Astrocyte (in vitro differentiated cells and primary cell): ENCODE measurements around the gene MRTFA. TPM values are rescaled to one million over a fixed set of nuclear protein-coding genes. Genes with fewer than 3 reads are reported as not detected.
"Not testable (repeated sequence)": the region's sequence is repeated elsewhere in the genome, so short reads cannot be mapped to it uniquely, and the experiment has no call there.

Experiments
- DNase-seq: peaks from one replicate; pipeline ENCODE4 v3.0.0-alpha.2; 2010; ENCODE audit warnings: low read depth
- FAIRE-seq: peaks from 2 replicates; lab custom pipeline; 2011; peaks lifted over from hg19 to GRCh38; lab: Jason Lieb, UNC
- H2AFZ ChIP-seq: 2 replicates; pipeline ENCODE4 v1.6.0; 2012; ENCODE audit warnings: low read depth, low read length, inconsistent platforms
- H3K27ac ChIP-seq: 2 replicates; pipeline ENCODE4 v1.5.1; 2011; ENCODE audit warnings: low read depth, low read length, inconsistent platforms
- H3K27me3 ChIP-seq: 2 replicates; pipeline ENCODE4 v1.6.0; 2011; ENCODE audit warnings: low read length, inconsistent platforms; ENCODE audit not compliant: insufficient read depth
- H3K36me3 ChIP-seq: 2 replicates; pipeline ENCODE4 v1.5.1; 2011; ENCODE audit warnings: low read length, inconsistent platforms; ENCODE audit not compliant: insufficient read depth
- H3K4me1 ChIP-seq: 2 replicates; pipeline ENCODE4 v1.5.1; 2011; ENCODE audit warnings: low read length, inconsistent platforms; ENCODE audit not compliant: insufficient read depth
- H3K4me2 ChIP-seq: 2 replicates; pipeline ENCODE4 v1.6.0; 2012; ENCODE audit warnings: low read length, inconsistent platforms
- H3K4me3 ChIP-seq: 2 replicates; pipeline ENCODE4 v1.5.1; 2011; ENCODE audit warnings: low read depth, mild to moderate bottlenecking, low read length, inconsistent platforms; ENCODE audit not compliant: insufficient read depth
- H3K79me2 ChIP-seq: 2 replicates; pipeline ENCODE4 v1.6.0; 2012; ENCODE audit warnings: mild to moderate bottlenecking, low read length, inconsistent platforms; ENCODE audit not compliant: insufficient read depth
- H3K9ac ChIP-seq: 2 replicates; pipeline ENCODE4 v1.6.0; 2012; ENCODE audit warnings: mild to moderate bottlenecking, low read length, inconsistent platforms
- H3K9me3 ChIP-seq: 2 replicates; pipeline ENCODE4 v1.5.1; 2012; ENCODE audit warnings: low read depth, mild to moderate bottlenecking, low read length, inconsistent platforms; ENCODE audit not compliant: insufficient read depth
- H4K20me1 ChIP-seq: 2 replicates; pipeline ENCODE4 v1.6.0; 2012; ENCODE audit warnings: low read length, inconsistent platforms; ENCODE audit not compliant: insufficient read depth
- H3K27ac Mint-ChIP-seq: one replicate; pipeline ENCODE4 v1.8.0; 2021; ENCODE audit warnings: mild to moderate bottlenecking, mixed read lengths; ENCODE audit not compliant: unreplicated experiment
- H3K27me3 Mint-ChIP-seq: one replicate; pipeline ENCODE4 v1.8.0; 2021; ENCODE audit warnings: low read depth, mixed read lengths; ENCODE audit not compliant: unreplicated experiment
- H3K36me3 Mint-ChIP-seq: one replicate; pipeline ENCODE4 v1.8.0; 2021; ENCODE audit warnings: low read depth, mixed read lengths; ENCODE audit not compliant: unreplicated experiment
- H3K4me1 Mint-ChIP-seq: one replicate; pipeline ENCODE4 v1.8.0; 2021; ENCODE audit warnings: low read depth, mixed read lengths; ENCODE audit not compliant: unreplicated experiment
- H3K4me3 Mint-ChIP-seq: one replicate; pipeline ENCODE4 v1.8.0; 2021; ENCODE audit warnings: mild to moderate bottlenecking, moderate library complexity, mixed read lengths; ENCODE audit not compliant: unreplicated experiment
- H3K9me3 Mint-ChIP-seq: one replicate; pipeline ENCODE4 v1.8.0; 2021; ENCODE audit warnings: mild to moderate bottlenecking, mixed read lengths; ENCODE audit not compliant: unreplicated experiment
- EZH2 ChIP-seq: IDR thresholded peaks from 2 replicates; pipeline ENCODE4 v1.6.1; 2012; ENCODE audit warnings: mild to moderate bottlenecking, low read length, inconsistent platforms; ENCODE audit not compliant: insufficient read depth
- total RNA-seq: library from RNA; stranded (reverse); gene quantifications from 2 replicates; pipeline ENCODE4 v1.2.1, GENCODE V29; 2021
- TF ChIP-seq, protein P1 (sequence below): IDR thresholded peaks from 2 replicates; pipeline ENCODE4 v1.5.1; 2011; ENCODE audit warnings: low read depth, mild to moderate bottlenecking, inconsistent platforms, low read length, moderate library complexity; ENCODE audit not compliant: insufficient read depth

Gene MRTFA
- total RNA-seq, 1 donor from 2014 or later, result 74.3 TPM

DNA sequence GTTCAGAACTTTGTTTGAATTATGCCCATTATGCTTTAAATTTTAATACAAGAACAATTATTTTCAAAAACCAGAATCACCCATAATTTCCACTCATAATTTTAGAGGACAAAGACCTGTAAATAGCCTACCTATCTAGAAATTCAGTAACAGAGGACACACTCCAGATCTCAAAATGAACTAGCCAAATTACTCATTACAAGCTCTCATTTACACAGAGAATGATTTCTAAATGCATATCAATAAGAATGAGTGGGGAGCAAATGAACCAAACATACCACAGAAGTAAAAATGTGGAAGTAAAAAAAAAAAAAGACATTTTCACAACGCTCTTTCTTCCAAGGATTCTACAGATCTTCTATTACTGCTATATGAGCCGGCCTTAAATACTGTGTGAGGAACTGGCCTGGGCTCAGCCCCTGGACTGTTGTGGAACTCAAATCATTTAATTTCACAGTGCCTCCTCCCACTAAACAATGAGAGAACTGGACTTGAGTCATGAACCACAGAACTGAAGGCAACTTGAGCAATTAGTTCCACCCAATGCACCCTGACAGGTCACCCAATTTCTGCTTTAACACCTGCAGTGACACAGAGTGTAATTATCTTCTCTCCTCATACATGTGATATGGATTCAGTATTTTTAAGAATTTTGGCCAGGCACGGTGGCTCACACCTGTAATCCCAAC lies 8.0 kb downstream of the MRTFA start:
- TF ChIP-seq, protein P1, sequence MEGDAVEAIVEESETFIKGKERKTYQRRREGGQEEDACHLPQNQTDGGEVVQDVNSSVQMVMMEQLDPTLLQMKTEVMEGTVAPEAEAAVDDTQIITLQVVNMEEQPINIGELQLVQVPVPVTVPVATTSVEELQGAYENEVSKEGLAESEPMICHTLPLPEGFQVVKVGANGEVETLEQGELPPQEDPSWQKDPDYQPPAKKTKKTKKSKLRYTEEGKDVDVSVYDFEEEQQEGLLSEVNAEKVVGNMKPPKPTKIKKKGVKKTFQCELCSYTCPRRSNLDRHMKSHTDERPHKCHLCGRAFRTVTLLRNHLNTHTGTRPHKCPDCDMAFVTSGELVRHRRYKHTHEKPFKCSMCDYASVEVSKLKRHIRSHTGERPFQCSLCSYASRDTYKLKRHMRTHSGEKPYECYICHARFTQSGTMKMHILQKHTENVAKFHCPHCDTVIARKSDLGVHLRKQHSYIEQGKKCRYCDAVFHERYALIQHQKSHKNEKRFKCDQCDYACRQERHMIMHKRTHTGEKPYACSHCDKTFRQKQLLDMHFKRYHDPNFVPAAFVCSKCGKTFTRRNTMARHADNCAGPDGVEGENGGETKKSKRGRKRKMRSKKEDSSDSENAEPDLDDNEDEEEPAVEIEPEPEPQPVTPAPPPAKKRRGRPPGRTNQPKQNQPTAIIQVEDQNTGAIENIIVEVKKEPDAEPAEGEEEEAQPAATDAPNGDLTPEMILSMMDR, result no peak
- no peak for TF ChIP-seq EZH2
- Histone ChIP-seq H3K4me1 (peaks cover 27% of the 10 kb centered on the region), H3K4me2 (peak overlapping the region; percentile 52), H3K4me3 (no peak overlapping the region), H3K9me3 (no peaks in the 10 kb centered on the region), H3K9ac (no peak overlapping the region), H4K20me1 (peaks cover 95% of the 10 kb centered on the region), H3K79me2 (peaks cover 100% of the 10 kb centered on the region), H3K27ac (peak overlapping the region; percentile 26), H3K27me3 (no peaks in the 10 kb centered on the region), H2AFZ (no peak overlapping the region), H3K36me3 (no peaks in the 10 kb centered on the region)
- peaks cover 30% of the 10 kb centered on the region for H3K4me1 Mint-ChIP-seq
- peak overlapping the region; percentile 72 for H3K27ac Mint-ChIP-seq
- FAIRE-seq, result no peak
- peaks cover 1% of the 10 kb centered on the region for H3K36me3 Mint-ChIP-seq
- H3K4me3 Mint-ChIP-seq, result peak overlapping the region; percentile 31
- no peaks in the 10 kb centered on the region for H3K9me3 Mint-ChIP-seq
- H3K27me3 Mint-ChIP-seq, result no peaks in the 10 kb centered on the region
- DNase-seq, result peak; percentile 91

DNA sequence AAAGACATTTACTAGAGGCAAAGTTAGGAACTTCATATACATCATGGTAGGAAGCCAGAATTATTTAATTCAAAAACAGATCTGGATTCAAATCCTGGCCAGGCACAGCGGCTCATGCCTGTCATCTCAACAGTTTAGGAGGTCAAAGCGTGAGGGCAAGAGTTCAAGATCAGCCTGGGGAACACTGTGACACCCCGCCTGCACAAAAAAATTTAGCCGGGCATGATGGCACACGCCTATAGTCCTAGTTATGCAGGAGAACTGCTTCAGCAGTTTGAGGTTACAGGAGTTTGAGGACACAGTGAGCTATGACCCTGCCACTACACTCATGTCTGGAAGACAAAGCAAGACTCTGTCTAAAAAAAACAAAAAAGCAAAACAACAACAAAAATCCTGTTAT lies 8.9 kb downstream of the MRTFA start:
- Histone ChIP-seq H3K27me3 (no peaks in the 10 kb centered on the region), H3K4me1 (peaks cover 25% of the 10 kb centered on the region), H3K79me2 (peaks cover 100% of the 10 kb centered on the region), H3K9me3 (no peaks in the 10 kb centered on the region), H2AFZ (no peak overlapping the region), H3K4me3 (no peak overlapping the region), H3K27ac (no peak overlapping the region), H3K4me2 (peak overlapping the region; percentile 52), H3K9ac (no peak overlapping the region), H4K20me1 (peaks cover 97% of the 10 kb centered on the region), H3K36me3 (no peaks in the 10 kb centered on the region)
- H3K27me3 Mint-ChIP-seq, result no peaks in the 10 kb centered on the region
- H3K9me3 Mint-ChIP-seq, result peaks cover under 1% of the 10 kb centered on the region
- H3K4me1 Mint-ChIP-seq, result peaks cover 28% of the 10 kb centered on the region
- TF ChIP-seq, protein P1, result no peak
- no peak for TF ChIP-seq EZH2
- H3K27ac Mint-ChIP-seq, result no peak overlapping the region
- DNase-seq, result no peak
- H3K36me3 Mint-ChIP-seq, result peaks cover 1% of the 10 kb centered on the region
- FAIRE-seq, result no peak
- H3K4me3 Mint-ChIP-seq, result peak overlapping the region; percentile 50

DNA sequence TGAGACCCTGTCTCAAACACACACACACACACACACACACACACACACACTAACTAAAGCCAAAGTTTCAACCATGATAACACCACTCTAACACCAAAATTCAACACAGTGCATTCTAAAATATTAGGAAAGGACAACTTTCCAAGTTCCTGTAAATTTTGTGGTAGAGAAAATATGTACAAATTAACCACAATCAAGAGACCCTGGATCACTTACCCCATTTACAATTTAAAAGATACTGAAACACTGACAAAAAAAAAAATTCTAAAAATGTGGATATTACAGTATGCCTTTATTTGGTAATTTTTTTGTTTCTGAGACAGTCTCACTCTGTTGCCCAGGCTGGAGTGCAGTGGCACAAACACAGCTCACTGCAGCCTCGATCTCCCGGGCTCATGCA lies 9.7 kb downstream of the MRTFA start:
- Mint-ChIP-seq H3K36me3 (peaks cover 1% of the 10 kb centered on the region), H3K4me1 (peaks cover 26% of the 10 kb centered on the region), H3K27ac (no peak overlapping the region), H3K9me3 (peaks cover 4% of the 10 kb centered on the region), H3K27me3 (no peaks in the 10 kb centered on the region), H3K4me3 (no peak overlapping the region)
- Histone ChIP-seq H2AFZ (no peak overlapping the region), H4K20me1 (peaks cover 96% of the 10 kb centered on the region), H3K4me2 (no peak overlapping the region), H3K36me3 (no peaks in the 10 kb centered on the region), H3K4me3 (no peak overlapping the region), H3K9ac (no peak overlapping the region), H3K9me3 (no peaks in the 10 kb centered on the region), H3K4me1 (peaks cover 20% of the 10 kb centered on the region), H3K27ac (no peak overlapping the region), H3K27me3 (no peaks in the 10 kb centered on the region), H3K79me2 (peaks cover 100% of the 10 kb centered on the region)
- FAIRE-seq (no peak), DNase-seq (peak; percentile 75)
- TF ChIP-seq, protein P1, result no peak
- TF ChIP-seq EZH2, result no peak

DNA sequence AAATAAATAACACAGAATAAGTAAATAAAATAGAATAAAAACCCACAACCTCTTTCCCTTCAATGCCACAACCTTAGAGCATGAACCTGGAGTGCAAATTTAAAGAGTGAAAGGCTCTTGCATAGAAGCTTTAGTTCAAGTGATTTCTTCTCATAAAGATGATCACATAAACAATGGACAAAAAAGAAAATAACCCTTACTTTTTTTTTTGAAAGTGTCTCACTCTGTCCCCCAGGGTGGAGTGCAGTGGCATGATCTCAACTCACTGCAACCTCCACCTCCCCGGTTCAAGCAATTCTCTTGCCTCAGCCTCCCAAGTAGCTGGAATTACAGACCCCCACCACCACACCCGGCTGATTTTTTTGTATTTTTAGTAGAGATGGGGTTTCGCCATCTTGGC lies 10.7 kb downstream of the MRTFA start:
- Histone ChIP-seq H3K4me1 (peaks cover 16% of the 10 kb centered on the region), H4K20me1 (peaks cover 96% of the 10 kb centered on the region), H3K79me2 (peaks cover 100% of the 10 kb centered on the region)
- not testable (repeated sequence) for H2AFZ ChIP-seq, DNase-seq, H3K27ac ChIP-seq, H3K4me3 ChIP-seq, FAIRE-seq, H3K36me3 Mint-ChIP-seq, H3K27ac Mint-ChIP-seq, H3K27me3 Mint-ChIP-seq, H3K9me3 ChIP-seq, H3K4me2 ChIP-seq, H3K9ac ChIP-seq, H3K27me3 ChIP-seq, H3K4me3 Mint-ChIP-seq, H3K36me3 ChIP-seq
- Mint-ChIP-seq H3K4me1 (peaks cover 24% of the 10 kb centered on the region), H3K9me3 (peaks cover 11% of the 10 kb centered on the region)
